Testis (tissue), 3 donors: Measurements from ENCODE around the gene SOX14. TPM values are rescaled to one million over a fixed set of nuclear protein-coding genes. Genes with fewer than 3 reads are reported as not detected.

Source experiments
- DNase-seq: peaks from one replicate; pipeline ENCODE4 v3.0.0-alpha.2; 2019
- H3K27ac ChIP-seq, 2 donors: fragments of 200-600 bp; sonication (generic); one replicate each; pipeline ENCODE4 v1.5.1; 2019
- H3K27me3 ChIP-seq: fragments of 200-600 bp; sonication (generic); one replicate; pipeline ENCODE4 v1.5.1; 2019
- H3K36me3 ChIP-seq: fragments of 200-600 bp; sonication (generic); one replicate; pipeline ENCODE4 v1.5.1; 2017; ENCODE audit warnings: low read depth; ENCODE audit errors: missing control alignments
- H3K4me1 ChIP-seq: fragments of 200-600 bp; sonication (generic); one replicate; pipeline ENCODE4 v1.5.1; 2019
- H3K4me3 ChIP-seq, 2 donors: fragments of 200-600 bp; sonication (generic); one replicate each; pipeline ENCODE4 v1.5.1; 2017 to 2019
- H3K9me3 ChIP-seq: fragments of 200-600 bp; sonication (generic); one replicate; pipeline ENCODE4 v1.5.1; 2017
- POLR2A ChIP-seq: fragments of 450-650 bp; IDR thresholded peaks from one replicate; pipeline ENCODE4 v1.6.1; 2017; ENCODE audit warnings: antibody characterized with exemption, mild to moderate bottlenecking, moderate library complexity
- WGBS, 2 donors: methylation state at CpG; one replicate each; pipeline ENCODE4 v1.1.5; 2018; 5-methylcytosine and 5-hydroxymethylcytosine counted together
- intact Hi-C: fragments of 100-400 bp; cut with DNase I; formaldehyde crosslinking; loops from one replicate; pipeline ENCODE4 v1.15.1; 2023; ENCODE audit warnings: low total_unique reads
- polyA plus RNA-seq: library from polyadenylated mRNA; stranded (reverse); fragments of 350-450 nt; fragmentation: Illumina TruSeq; extraction: RNeasy Lipid Tissue Mini Kit (QIAGEN cat#74804); gene quantifications from one replicate; pipeline ENCODE4 v1.2.3, GENCODE V29; 2014; ENCODE audit warnings: low read depth, low replicate concordance; ENCODE audit not compliant: insufficient read depth
- total RNA-seq, 2 donors: library from RNA; depleted of rRNA; stranded (reverse); fragments of >200 nt; gene quantifications; one replicate each; pipeline ENCODE4 v1.2.3, GENCODE V29; 2016
- TF ChIP-seq, protein P1 (sequence below), 3 experiments: fragments of 450-650 bp in 2 of 3; fragments of 200-600 bp in 1 of 3; sonication (generic) in 1 of 3; IDR thresholded peaks; one replicate each; pipeline ENCODE4 v1.5.1; 2016 to 2019; ENCODE audit warnings: antibody characterized with exemption in 3 of 3, mild to moderate bottlenecking in 2 of 3, moderate library complexity in 1 of 3

Gene SOX14
- total and polyA plus RNA-seq, 3 donors from 2014 or later = not detected

- Histone ChIP-seq H3K27ac (no peak overlapping the region), H3K9me3 (no peaks in the 10 kb centered on the region), H3K4me1 (no peaks in the 10 kb centered on the region), H3K27me3 (no peaks in the 10 kb centered on the region), H3K36me3 (no peaks in the 10 kb centered on the region), H3K4me3 (no peak overlapping the region)
- WGBS, 2 donors = 79 to 88% methylated on average over 2 of the region's 2 CpGs
- intact Hi-C loops = no loop called here
- TF ChIP-seq, protein P1, sequence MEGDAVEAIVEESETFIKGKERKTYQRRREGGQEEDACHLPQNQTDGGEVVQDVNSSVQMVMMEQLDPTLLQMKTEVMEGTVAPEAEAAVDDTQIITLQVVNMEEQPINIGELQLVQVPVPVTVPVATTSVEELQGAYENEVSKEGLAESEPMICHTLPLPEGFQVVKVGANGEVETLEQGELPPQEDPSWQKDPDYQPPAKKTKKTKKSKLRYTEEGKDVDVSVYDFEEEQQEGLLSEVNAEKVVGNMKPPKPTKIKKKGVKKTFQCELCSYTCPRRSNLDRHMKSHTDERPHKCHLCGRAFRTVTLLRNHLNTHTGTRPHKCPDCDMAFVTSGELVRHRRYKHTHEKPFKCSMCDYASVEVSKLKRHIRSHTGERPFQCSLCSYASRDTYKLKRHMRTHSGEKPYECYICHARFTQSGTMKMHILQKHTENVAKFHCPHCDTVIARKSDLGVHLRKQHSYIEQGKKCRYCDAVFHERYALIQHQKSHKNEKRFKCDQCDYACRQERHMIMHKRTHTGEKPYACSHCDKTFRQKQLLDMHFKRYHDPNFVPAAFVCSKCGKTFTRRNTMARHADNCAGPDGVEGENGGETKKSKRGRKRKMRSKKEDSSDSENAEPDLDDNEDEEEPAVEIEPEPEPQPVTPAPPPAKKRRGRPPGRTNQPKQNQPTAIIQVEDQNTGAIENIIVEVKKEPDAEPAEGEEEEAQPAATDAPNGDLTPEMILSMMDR (IDR thresholded peaks at IDR 0.05) = no peak
- no peak for TF ChIP-seq POLR2A
- DNase-seq = no peak
These were observed 20.5 kb upstream of the SOX14 start for GRCh38 chr3:137743608-137744007.

DNA sequence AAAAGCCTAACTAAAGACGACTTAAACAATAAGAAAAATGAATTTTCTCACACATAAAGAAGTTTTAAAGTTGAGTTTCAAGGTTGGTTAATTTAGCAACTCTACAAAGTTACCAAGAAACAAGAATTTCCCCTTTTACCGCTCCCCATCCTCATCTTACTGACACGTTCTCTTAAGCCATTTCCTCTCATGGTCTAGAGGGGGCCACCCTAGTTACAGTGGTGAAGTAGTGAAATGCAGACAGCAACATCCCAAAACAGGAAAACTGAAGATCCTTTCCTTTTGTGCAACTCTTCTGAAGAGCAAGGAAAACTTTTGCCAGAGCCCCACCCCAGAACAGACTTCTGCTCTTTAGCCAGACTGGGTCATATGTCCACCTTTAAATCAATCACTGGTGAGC is 17.3 kb upstream of the SOX14 start:
- WGBS, 2 donors = 58% methylated on average over 3 of the region's 3 CpGs
- no peaks in the 10 kb centered on the region for H3K4me1 ChIP-seq

GRCh38 chr3:137759505-137759904 is 4.6 kb upstream of the SOX14 start:
- WGBS, 2 donors = 8 to 13% methylated on average over 8 of the region's 8 CpGs
- H3K9me3 ChIP-seq = no peaks in the 10 kb centered on the region
- H3K36me3 ChIP-seq = no peaks in the 10 kb centered on the region
- no peaks in the 10 kb centered on the region for H3K27me3 ChIP-seq
- intact Hi-C loops = no loop called here
- no peak overlapping the region for H3K27ac ChIP-seq
- H3K4me1 ChIP-seq = peaks cover 4% of the 10 kb centered on the region
- no peak for DNase-seq
- no peak for TF ChIP-seq POLR2A
- TF ChIP-seq, protein P1 (IDR thresholded peaks at IDR 0.05) = no peak
- H3K4me3 ChIP-seq = no peak overlapping the region

More for the DNA sequence above, 17.3 kb upstream of the SOX14 start:
- Histone ChIP-seq H3K36me3 (no peaks in the 10 kb centered on the region), H3K4me3 (no peak overlapping the region), H3K27me3 (no peaks in the 10 kb centered on the region), H3K27ac (no peak overlapping the region), H3K9me3 (no peaks in the 10 kb centered on the region)
- intact Hi-C loops = no loop called here
- DNase-seq = no peak
- TF ChIP-seq, protein P1 (IDR thresholded peaks at IDR 0.05) = no peak
- no peak for TF ChIP-seq POLR2A

DNA sequence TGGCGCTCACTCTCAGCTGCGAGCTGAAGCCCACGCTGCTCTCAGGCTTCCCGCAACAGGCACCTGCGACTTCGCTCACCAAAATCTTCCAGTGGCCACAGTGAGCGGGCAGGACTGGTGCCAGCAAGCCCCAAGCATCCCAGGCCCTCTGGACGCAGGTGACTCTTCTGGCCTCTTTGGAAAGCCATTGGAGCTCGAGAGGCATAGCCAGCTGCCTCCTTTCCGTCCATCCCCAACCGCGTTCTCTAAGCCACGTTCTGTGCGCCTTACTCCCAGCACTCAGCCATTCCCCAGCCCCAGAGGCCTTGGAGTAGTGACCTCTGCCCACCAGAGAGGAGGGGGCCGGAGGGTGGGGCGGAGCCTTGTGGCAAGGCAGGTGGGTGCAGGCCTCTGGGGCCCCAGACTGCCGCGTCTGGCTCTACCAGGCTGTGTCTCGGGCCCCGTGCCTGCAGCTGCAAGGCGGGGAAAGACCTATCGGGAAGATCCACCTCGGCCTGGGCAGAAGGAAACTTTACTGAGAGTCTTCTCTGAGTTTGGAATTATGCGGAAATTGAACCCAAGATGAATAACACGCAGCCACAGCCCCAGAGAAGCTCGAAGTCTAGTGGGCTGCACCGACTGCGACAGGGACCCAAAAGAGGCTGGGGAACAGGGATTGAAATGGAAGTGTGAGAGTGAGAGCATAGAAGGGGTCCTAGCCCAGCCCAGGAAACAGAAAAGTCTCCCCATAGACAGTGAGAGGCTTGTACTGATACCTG is 3.6 kb upstream of the SOX14 start:
- intact Hi-C loops = no loop called here
- no peaks in the 10 kb centered on the region for H3K9me3 ChIP-seq
- DNase-seq = no peak
- 2% methylated on average over 8 to 28 of the region's 28 CpGs for WGBS, 2 donors
- no peak for TF ChIP-seq POLR2A
- TF ChIP-seq, protein P1 (IDR thresholded peaks at IDR 0.05) = no peak
- no peaks in the 10 kb centered on the region for H3K27me3 ChIP-seq
- no peaks in the 10 kb centered on the region for H3K36me3 ChIP-seq
- no peak overlapping the region for H3K27ac ChIP-seq
- peaks cover 4% of the 10 kb centered on the region for H3K4me1 ChIP-seq
- no peak overlapping the region for H3K4me3 ChIP-seq

- H3K27me3 ChIP-seq = no peaks in the 10 kb centered on the region
These were observed 3.0 kb upstream of the SOX14 start for GRCh38 chr3:137761099-137761562.

More at GRCh38 chr3:137761099-137761562, 3.0 kb upstream of the SOX14 start:
- intact Hi-C loops = no loop called here
- H3K9me3 ChIP-seq = no peaks in the 10 kb centered on the region
- 2 to 3% methylated on average over 24 of the region's 24 CpGs for WGBS, 2 donors
- H3K27ac ChIP-seq = no peak overlapping the region
- H3K36me3 ChIP-seq = no peaks in the 10 kb centered on the region
- H3K4me1 ChIP-seq = peaks cover 4% of the 10 kb centered on the region
- no peak overlapping the region for H3K4me3 ChIP-seq
- no peak for TF ChIP-seq POLR2A
- TF ChIP-seq, protein P1 (IDR thresholded peaks at IDR 0.05) = no peak
- DNase-seq = no peak
